IMR-90 (cell line): Measurements from ENCODE around the gene BFSP1. TPM values are rescaled to one million over a fixed set of nuclear protein-coding genes. Genes with fewer than 3 reads are reported as not detected.

Experiments
- ATAC-seq: fragments of 200-7000 bp; cut with Tn5 transposase; 2 replicates; pipeline ENCODE4 v1.9.1; 2020; ENCODE audit warnings: low read depth, mild to moderate bottlenecking, moderate library complexity
- BruUV-seq: library from RNA; stranded (reverse); fragments of 400-500 nt; replicated peaks from 2 replicates; lab custom pipeline; 2021; lab: Mats Ljungman, UMichigan
- CTCF ChIA-PET: fragments of 300-600 bp; formaldehyde crosslinking; extraction: SDS; loops from one replicate; lab custom pipeline; 2021; ENCODE audit warnings: antibody characterized with exemption; lab: Yijun Ruan, JAX
- POLR2A ChIA-PET: fragments of 300-600 bp; sonication (Branson Sonifier 250); formaldehyde crosslinking; loops from one replicate; lab custom pipeline; 2022; ENCODE audit warnings: antibody characterized with exemption; ENCODE audit not compliant: unreplicated experiment; lab: Charles Lee
- DNase-seq: peaks from one replicate; pipeline ENCODE4 v3.0.0; 2013
- H2AFZ ChIP-seq: replicated peaks from 2 replicates; pipeline ENCODE3; 2013; ENCODE audit warnings: low read length, mild to moderate bottlenecking; ENCODE audit not compliant: poor library complexity
- H2AK5ac ChIP-seq: 2 replicates; pipeline ENCODE4 v1.6.1; 2013; ENCODE audit warnings: low read depth, low read length, inconsistent platforms
- H2AK9ac ChIP-seq: replicated peaks from 2 replicates; pipeline ENCODE3; 2013; ENCODE audit warnings: mild to moderate bottlenecking, low read depth, low read length, moderate library complexity; ENCODE audit not compliant: poor library complexity
- H2BK120ac ChIP-seq: 2 replicates; pipeline ENCODE4 v1.6.1; 2013; ENCODE audit warnings: low read depth, low read length, inconsistent platforms
- H2BK15ac ChIP-seq: 3 replicates; pipeline ENCODE4 v1.6.1; 2013; ENCODE audit warnings: low read depth, low read length, inconsistent platforms
- H2BK20ac ChIP-seq: 2 replicates; pipeline ENCODE4 v1.6.1; 2013; ENCODE audit warnings: low read depth, mild to moderate bottlenecking, inconsistent platforms, low read length, moderate library complexity
- H2BK5ac ChIP-seq: 2 replicates; pipeline ENCODE4 v1.6.1; 2013; ENCODE audit warnings: mild to moderate bottlenecking, low read depth, low read length, inconsistent platforms; ENCODE audit not compliant: poor library complexity, severe bottlenecking
- H3K14ac ChIP-seq: replicated peaks from 2 replicates; pipeline ENCODE4 v1.6.1; 2013; ENCODE audit warnings: low read depth, low read length, inconsistent platforms
- H3K18ac ChIP-seq: 2 replicates; pipeline ENCODE4 v1.6.1; 2013; ENCODE audit warnings: low read depth, low read length, control low read depth
- H3K23ac ChIP-seq: 2 replicates; pipeline ENCODE4 v1.6.1; 2013; ENCODE audit warnings: low read depth, low read length, inconsistent platforms
- H3K27ac ChIP-seq: 2 replicates; pipeline ENCODE4 v1.5.1; 2013; ENCODE audit warnings: mild to moderate bottlenecking, control low read depth, low read length; ENCODE audit not compliant: insufficient read depth
- H3K27me3 ChIP-seq: 2 replicates; pipeline ENCODE4 v1.6.1; 2013; ENCODE audit warnings: low read length; ENCODE audit not compliant: control insufficient read depth, insufficient read depth
- H3K36me3 ChIP-seq: 2 replicates; pipeline ENCODE4 v1.6.1; 2013; ENCODE audit warnings: low read length, mixed read lengths; ENCODE audit not compliant: control insufficient read depth, insufficient read depth
- H3K4ac ChIP-seq: 2 replicates; pipeline ENCODE4 v1.6.1; 2013; ENCODE audit warnings: low read depth, low read length, inconsistent platforms
- H3K4me1 ChIP-seq: 2 replicates; pipeline ENCODE4 v1.6.1; 2013; ENCODE audit warnings: low read length, mixed read lengths; ENCODE audit not compliant: control insufficient read depth, insufficient read depth
- H3K4me2 ChIP-seq: 2 replicates; pipeline ENCODE4 v1.6.1; 2013; ENCODE audit warnings: low read depth, mild to moderate bottlenecking, control low read depth, low read length, moderate library complexity
- H3K4me3 ChIP-seq: 2 replicates; pipeline ENCODE4 v1.5.1; 2013; ENCODE audit warnings: low read depth, mild to moderate bottlenecking, control low read depth, low read length, moderate library complexity; ENCODE audit not compliant: insufficient read depth
- H3K56ac ChIP-seq: 2 replicates; pipeline ENCODE4 v1.6.1; 2013; ENCODE audit warnings: low read length, inconsistent platforms; ENCODE audit not compliant: insufficient read depth; ENCODE audit errors: extremely low read depth
- H3K79me1 ChIP-seq, 2 experiments: 2 replicates each; pipeline ENCODE4 v1.6.1; 2013; ENCODE audit warnings: low read length in 2 of 2, inconsistent platforms in 1 of 2, low read depth in 1 of 2
- H3K9ac ChIP-seq: 2 replicates; pipeline ENCODE4 v1.6.1; 2013; ENCODE audit warnings: low read depth, low read length, control low read depth
- H3K9me1 ChIP-seq: 2 replicates; pipeline ENCODE4 v1.6.1; 2013; ENCODE audit warnings: low read length, inconsistent platforms; ENCODE audit not compliant: insufficient read depth
- H3K9me3 ChIP-seq: 2 replicates; pipeline ENCODE4 v1.6.1; 2013; ENCODE audit warnings: low read length; ENCODE audit not compliant: control insufficient read depth, insufficient read depth
- H4K20me1 ChIP-seq: 2 replicates; pipeline ENCODE4 v1.6.1; 2013; ENCODE audit warnings: low read length, inconsistent platforms; ENCODE audit not compliant: insufficient read depth
- H4K5ac ChIP-seq: 2 replicates; pipeline ENCODE4 v1.6.1; 2013; ENCODE audit warnings: mild to moderate bottlenecking, low read depth, low read length, control low read depth
- H4K8ac ChIP-seq, 2 experiments: 2 replicates each; pipeline ENCODE4 v1.6.1; 2013; ENCODE audit warnings: low read depth in 2 of 2, low read length in 2 of 2, control low read depth in 1 of 2, inconsistent platforms in 1 of 2
- H4K91ac ChIP-seq: 2 replicates; pipeline ENCODE4 v1.6.1; 2013; ENCODE audit warnings: low read depth, low read length, inconsistent platforms; ENCODE audit not compliant: insufficient read depth
- BHLHE40 ChIP-seq: fragments of 150-350 bp; IDR thresholded peaks from 2 replicates; pipeline ENCODE4 v1.6.1; 2016; ENCODE audit warnings: mild to moderate bottlenecking, low read depth, low read length
- CEBPB ChIP-seq: IDR thresholded peaks from 2 replicates; pipeline ENCODE4 v1.6.1; 2012; ENCODE audit warnings: low read depth, low read length, improper control_type of control experiment
- CHD1 ChIP-seq: IDR thresholded peaks from 2 replicates; pipeline ENCODE4 v1.6.1; 2012; ENCODE audit warnings: low read depth, low read length, improper control_type of control experiment
- RCOR1 ChIP-seq: IDR thresholded peaks from 2 replicates; pipeline ENCODE4 v1.6.1; 2012; ENCODE audit warnings: mild to moderate bottlenecking, low read length, improper control_type of control experiment; ENCODE audit not compliant: insufficient replicate concordance
- WGBS, 2 experiments: methylation state at CpG; one replicate each; pipeline versions ENCODE4 v1.1.5 to v1.1.7; 2013; ENCODE audit warnings: missing lambda C conversion rate in 2 of 2; ENCODE audit not compliant: insufficient read length in 1 of 2; ENCODE audit errors: extremely low coverage in 2 of 2; 5-methylcytosine and 5-hydroxymethylcytosine counted together
- dilution Hi-C: fragments of 300-500 bp; cut with HindIII; formaldehyde crosslinking; loops from one replicate; pipeline ENCODE4 v1.14.3; 2018; ENCODE audit warnings: low sequenced_read_pairs; ENCODE audit not compliant: unreplicated experiment
- in situ Hi-C: fragments of 300-500 bp; cut with MboI; formaldehyde crosslinking; loops from 3 replicates; pipeline ENCODE4 v1.14.3; 2019; ENCODE audit warnings: low sequenced_read_pairs, inconsistent platforms, mixed read lengths
- intact Hi-C: fragments of 100-400 bp; cut with micrococcal nuclease; formaldehyde crosslinking; loops from 2 replicates; pipeline ENCODE4 v1.10.0; 2022
- polyA plus RNA-seq, 3 experiments: library from polyadenylated mRNA; depleted of rRNA; stranded (reverse); fragments of >200 nt; gene quantifications; 2 replicates each; pipeline ENCODE4 v1.2.3, GENCODE V29; 2012; ENCODE audit warnings: low replicate concordance in 1 of 3
- total RNA-seq: library from RNA; depleted of rRNA; stranded (reverse); fragments of >200 nt; gene quantifications from 2 replicates; pipeline ENCODE4 v1.2.3, GENCODE V29; 2012
- TF ChIP-seq, protein P1 (sequence below): conservative IDR thresholded peaks from 2 replicates; pipeline ENCODE4 v1.5.1; 2012; ENCODE audit warnings: mild to moderate bottlenecking, low read depth, low read length, improper control_type of control experiment

Gene BFSP1
- total and polyA plus RNA-seq, 2 of the 4 experiments (the other 2 are of a cell fraction) = 1.1 to 2.0 TPM

- H3K9ac ChIP-seq = no peak overlapping the region
- DNase-seq = peak; percentile 44
- H3K27ac ChIP-seq = no peak overlapping the region
- intact Hi-C loops = no loop called here
- H2BK120ac ChIP-seq = peak overlapping the region; percentile 88
- in situ Hi-C loops = no loop called here
- no peak overlapping the region for H3K4me3 ChIP-seq
- 0 out of 2 replicates have a peak overlapping the region, but pooled peaks have one; percentile 1 for H3K56ac ChIP-seq
- H3K23ac ChIP-seq = no peak overlapping the region
- no peak overlapping the region for H2AK5ac ChIP-seq
- H3K4me2 ChIP-seq = no peak overlapping the region
- peaks cover 8 to 13% of the 10 kb centered on the region in 2 experiments; a peak in 3 of 4 replicates for H3K79me1 ChIP-seq
- dilution Hi-C loops = no loop called here
- H3K9me1 ChIP-seq = peaks cover 5% of the 10 kb centered on the region; the same call in 1 of the 2 replicates
- H4K8ac ChIP-seq = no peak overlapping the region
- no peak overlapping the region for H2AFZ ChIP-seq
- H3K9me3 ChIP-seq = no peaks in the 10 kb centered on the region
- peak overlapping the region; percentile 22; the same call in 1 of the 3 replicates for H2BK15ac ChIP-seq
- BruUV-seq = no TSS peak
- H4K91ac ChIP-seq = no peak overlapping the region
- H4K20me1 ChIP-seq = no peaks in the 10 kb centered on the region; the same call in 1 of the 2 replicates
- no peaks in the 10 kb centered on the region for H3K36me3 ChIP-seq
- H2BK20ac ChIP-seq = peak overlapping the region; percentile 91; the same call in 1 of the 2 replicates
- TF ChIP-seq, protein P1, sequence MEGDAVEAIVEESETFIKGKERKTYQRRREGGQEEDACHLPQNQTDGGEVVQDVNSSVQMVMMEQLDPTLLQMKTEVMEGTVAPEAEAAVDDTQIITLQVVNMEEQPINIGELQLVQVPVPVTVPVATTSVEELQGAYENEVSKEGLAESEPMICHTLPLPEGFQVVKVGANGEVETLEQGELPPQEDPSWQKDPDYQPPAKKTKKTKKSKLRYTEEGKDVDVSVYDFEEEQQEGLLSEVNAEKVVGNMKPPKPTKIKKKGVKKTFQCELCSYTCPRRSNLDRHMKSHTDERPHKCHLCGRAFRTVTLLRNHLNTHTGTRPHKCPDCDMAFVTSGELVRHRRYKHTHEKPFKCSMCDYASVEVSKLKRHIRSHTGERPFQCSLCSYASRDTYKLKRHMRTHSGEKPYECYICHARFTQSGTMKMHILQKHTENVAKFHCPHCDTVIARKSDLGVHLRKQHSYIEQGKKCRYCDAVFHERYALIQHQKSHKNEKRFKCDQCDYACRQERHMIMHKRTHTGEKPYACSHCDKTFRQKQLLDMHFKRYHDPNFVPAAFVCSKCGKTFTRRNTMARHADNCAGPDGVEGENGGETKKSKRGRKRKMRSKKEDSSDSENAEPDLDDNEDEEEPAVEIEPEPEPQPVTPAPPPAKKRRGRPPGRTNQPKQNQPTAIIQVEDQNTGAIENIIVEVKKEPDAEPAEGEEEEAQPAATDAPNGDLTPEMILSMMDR = no peak
- TF ChIP-seq RCOR1 (no peak), CEBPB (no peak), BHLHE40 (no peak), CHD1 (no peak)
- peak overlapping the region; percentile 89 for H3K14ac ChIP-seq
- ATAC-seq = no peak
- no peak overlapping the region for H2AK9ac ChIP-seq
- no peak overlapping the region for H3K18ac ChIP-seq
- H4K5ac ChIP-seq = no peak overlapping the region
- peaks cover 9% of the 10 kb centered on the region for H3K4me1 ChIP-seq
- WGBS, 2 experiments = no CpG with 5 or more reads among the region's 4 CpGs
- no peak overlapping the region; the same call in 1 of the 2 replicates for H3K4ac ChIP-seq
- POLR2A ChIA-PET = no interaction called here
- H3K27me3 ChIP-seq = no peaks in the 10 kb centered on the region
- no peak overlapping the region for H2BK5ac ChIP-seq
- CTCF ChIA-PET = no interaction called here
These were observed 34.1 kb upstream of the BFSP1 start for GRCh38 chr20:17565169-17565845.
